NCI-H2081 (cell line): ENCODE results near the gene SP5.
"Not testable (repeated sequence)": the region's sequence is repeated elsewhere in the genome, so short reads cannot be mapped to it uniquely, and the experiment has no call there.

Source experiments
- DNase-seq, 2 experiments: peaks; one replicate each; lab custom pipeline; 2025; lab: John Stamatoyannopoulos, UW

The SP5 gene

GRCh38 chr2:170715062-170715931 lies at the start of gene SP5:
Gene SP5 (plus strand): TSS chr2:170715337. CDS start chr2:170715513, 176 bp downstream.
- peak; percentile 9 to 46 for DNase-seq

GRCh38 chr2:170665743-170666142 lies 49.4 kb upstream of the SP5 start:
- no peak for DNase-seq

DNA sequence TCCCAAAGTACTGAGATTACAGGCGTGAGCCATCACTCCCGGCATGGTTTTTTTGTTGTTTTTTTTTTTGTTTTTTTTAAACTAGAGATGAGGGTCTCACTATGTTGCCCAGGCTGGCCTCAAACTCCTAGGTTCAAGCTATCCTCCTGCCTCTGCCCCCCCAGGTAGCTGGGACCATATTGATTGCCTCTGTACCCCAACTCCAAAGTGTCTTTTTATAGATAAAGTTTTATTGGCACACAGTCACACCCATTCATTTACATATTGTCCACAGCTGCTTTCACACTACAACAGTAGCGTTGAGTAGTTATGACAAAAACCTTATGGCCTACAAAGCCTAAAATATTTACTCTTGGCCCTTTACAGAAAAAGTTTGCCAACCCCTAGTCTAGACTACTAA lies 45.2 kb upstream of the SP5 start:
- DNase-seq: no peak

- DNase-seq: no peak
These were observed 44.5 kb upstream of the SP5 start for GRCh38 chr2:170670651-170671050.

DNA sequence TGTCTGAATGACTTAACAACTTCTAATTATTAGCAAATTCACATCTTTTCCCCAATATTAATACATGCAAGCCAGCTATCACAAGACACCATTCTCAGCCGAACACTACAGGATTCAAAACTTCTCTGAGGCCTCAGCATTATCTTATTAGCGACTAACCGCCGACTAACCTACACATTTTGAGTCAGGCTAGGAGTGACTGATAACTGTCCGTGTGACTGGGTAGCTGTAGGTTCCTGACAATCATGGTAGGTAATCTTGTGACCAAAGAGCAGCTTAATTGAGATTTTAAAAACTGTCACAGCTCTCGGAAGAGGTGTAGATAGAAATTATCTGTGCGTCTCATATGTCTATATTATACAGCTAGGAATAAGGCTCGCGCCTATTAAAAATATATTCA lies 44.1 kb upstream of the SP5 start:
- DNase-seq: no peak

DNA sequence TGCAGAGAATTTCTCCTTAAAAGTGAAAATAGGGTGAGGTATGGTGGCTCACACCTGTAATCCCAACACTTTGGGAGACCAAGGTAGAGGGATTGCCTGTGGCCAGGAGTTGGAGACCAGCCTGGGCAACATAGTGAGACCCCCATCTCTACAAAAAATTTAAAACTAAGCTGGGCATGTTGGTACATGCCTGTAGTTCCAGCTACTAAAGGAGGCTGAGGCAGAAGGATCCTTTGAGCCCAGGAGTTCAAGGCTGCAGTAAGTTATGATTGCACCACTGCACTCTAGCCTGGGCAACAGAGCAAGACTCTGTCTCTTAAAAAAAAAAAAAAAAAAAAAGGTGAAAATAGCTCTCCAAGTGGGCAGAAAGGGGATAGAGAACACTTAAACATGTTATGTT lies 40.9 kb upstream of the SP5 start:
- DNase-seq: not testable (repeated sequence)

- DNase-seq: no peak
These were observed 39.4 kb upstream of the SP5 start for GRCh38 chr2:170675701-170676100.

- no peak for DNase-seq
These were observed 35.5 kb upstream of the SP5 start for GRCh38 chr2:170679607-170680079.

GRCh38 chr2:170680172-170680941 lies 34.8 kb upstream of the SP5 start:
- peak in 1 of 2 experiments; percentile 11 for DNase-seq

GRCh38 chr2:170681311-170681710 lies 33.8 kb upstream of the SP5 start:
- DNase-seq: no peak

DNA sequence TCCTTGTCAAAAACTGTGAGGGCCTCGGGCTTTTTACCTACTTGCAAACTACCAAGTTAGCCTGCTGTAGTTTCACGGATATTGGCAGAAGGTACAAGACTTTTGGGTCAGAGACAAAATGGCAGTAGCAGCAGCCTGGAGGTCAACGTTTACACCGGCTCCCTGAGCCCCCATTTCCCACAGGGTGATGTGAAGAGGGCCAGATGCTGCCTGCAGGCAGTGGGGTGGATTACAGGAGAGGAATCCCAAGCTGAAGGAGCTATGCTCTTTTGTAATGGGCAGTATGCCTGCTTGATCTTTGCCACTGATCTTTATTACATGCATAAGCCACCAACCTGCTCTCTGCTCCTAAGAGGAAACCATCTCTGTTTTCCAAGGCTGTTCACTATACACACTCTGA lies 29.5 kb upstream of the SP5 start:
- no peak for DNase-seq

DNA sequence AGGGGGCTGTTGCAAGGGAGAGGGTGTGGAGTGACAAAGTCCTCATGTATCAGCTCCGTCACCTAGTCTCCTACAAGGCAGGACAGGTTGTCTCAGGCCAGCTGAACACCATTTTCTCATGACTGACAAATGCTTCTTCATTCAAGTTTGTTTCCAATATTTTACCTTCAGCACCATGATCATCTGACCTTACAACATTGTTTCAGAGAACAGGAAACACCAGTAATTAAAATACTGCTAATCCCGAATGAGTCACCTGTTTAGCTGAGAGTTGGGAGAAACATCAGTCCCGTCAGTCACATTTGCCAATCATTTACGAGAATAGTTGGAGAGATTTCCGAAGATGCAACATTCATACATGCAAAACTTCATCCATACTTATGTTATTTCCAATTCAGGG lies 25.7 kb upstream of the SP5 start:
- DNase-seq: no peak

- DNase-seq: no peak
These were observed 24.5 kb upstream of the SP5 start for GRCh38 chr2:170690640-170691039.

DNA sequence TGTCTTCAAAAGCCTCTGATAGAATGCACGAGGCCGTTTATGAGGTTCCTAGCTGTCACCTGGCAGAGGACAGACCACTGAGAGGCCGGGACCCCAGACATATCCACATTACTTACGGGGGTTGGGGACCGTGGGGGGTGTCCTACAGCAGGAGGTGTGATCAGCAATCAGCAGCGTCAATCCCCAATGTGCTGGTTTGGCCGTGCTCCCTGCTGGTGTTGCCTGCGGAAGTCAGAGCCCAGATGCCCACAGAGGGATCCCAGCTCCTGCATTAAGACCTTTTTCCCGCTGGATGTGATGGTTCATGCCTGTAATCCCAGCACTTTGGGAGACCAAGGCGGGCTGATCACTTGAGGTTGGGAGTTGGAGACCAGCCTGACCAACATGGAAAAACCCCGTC lies 20.8 kb upstream of the SP5 start:
- no peak for DNase-seq

DNA sequence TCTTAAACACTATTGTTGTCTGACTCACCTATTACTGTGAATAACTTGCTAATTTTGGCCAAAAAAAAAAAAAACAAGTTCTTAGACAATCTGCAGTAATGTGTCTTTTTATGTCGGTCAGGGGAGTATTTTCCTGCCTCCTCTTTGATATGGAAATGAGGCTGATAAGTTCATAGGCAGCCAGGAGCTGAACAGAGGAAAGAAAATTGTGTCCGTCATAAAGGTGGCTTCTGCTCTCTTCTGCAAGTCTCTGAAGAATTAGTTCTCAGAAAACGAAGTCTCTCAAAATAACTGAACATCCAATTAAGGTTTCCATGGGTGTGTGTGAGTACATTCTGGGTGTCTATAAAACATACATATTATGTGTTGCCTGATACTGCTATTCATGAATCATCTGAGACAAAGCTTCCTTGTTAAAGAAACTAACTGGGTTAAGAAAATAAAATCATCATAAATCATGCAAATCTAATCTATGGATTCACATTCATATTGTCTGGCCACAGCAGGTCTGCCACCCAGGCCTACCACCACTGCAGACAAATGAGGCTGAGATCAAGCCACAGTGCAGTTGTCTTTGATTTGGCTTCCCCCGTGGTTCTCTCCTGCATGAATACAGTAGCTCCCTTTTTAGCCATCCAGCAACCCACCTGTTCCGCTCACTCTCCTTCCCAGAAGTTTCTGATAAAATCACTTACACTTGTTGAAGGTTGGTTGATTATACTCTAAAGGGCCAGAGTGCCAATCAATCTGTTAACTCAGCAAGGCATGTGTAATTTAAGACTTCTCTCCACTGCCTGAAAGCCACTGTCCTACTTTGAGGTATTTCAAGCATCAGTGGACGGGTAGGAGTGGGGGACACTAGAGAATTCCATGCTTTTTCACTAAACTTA lies 19.4 kb upstream of the SP5 start:
- no peak for DNase-seq

DNA sequence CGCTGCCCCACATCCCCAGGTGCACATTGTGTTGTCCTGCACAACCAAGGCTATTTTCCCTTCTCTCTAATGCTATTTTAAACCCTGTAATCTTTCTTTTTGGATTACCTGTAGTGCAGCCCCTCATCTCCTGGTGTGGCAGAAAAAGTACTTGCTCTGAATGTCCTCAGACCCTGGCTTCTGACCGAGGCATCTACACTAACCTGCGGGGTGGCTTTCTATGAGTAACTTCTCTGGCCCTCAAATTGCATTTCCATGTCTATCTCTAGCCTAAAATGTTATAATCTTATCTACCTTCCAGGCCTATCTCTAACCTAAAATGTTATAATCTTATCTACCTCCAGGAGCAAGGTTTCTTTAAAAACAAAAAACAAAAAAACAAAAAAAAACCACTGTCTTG lies 18.2 kb upstream of the SP5 start:
- no peak for DNase-seq

DNA sequence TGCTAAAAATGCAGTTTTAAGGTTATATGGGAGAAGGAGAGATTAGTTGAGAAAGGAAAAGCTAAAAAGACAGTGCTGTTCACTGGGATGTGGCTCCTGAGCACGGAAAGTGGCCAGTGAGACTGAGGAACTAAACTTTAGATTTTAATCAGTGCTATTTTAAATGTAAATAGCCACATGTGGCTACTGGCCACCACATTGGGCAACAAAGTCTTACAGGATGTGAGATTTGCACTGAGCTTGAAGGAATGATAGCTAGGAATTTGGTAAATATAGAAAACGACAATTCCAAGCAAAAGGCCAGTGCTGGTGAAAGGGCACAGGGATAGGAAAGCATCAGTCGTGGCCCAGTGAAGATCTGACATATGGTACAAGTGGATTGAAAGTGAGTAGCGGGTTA lies 14.1 kb upstream of the SP5 start:
- no peak for DNase-seq

- DNase-seq: no peak
These were observed 11.2 kb upstream of the SP5 start for GRCh38 chr2:170703776-170704476.

DNA sequence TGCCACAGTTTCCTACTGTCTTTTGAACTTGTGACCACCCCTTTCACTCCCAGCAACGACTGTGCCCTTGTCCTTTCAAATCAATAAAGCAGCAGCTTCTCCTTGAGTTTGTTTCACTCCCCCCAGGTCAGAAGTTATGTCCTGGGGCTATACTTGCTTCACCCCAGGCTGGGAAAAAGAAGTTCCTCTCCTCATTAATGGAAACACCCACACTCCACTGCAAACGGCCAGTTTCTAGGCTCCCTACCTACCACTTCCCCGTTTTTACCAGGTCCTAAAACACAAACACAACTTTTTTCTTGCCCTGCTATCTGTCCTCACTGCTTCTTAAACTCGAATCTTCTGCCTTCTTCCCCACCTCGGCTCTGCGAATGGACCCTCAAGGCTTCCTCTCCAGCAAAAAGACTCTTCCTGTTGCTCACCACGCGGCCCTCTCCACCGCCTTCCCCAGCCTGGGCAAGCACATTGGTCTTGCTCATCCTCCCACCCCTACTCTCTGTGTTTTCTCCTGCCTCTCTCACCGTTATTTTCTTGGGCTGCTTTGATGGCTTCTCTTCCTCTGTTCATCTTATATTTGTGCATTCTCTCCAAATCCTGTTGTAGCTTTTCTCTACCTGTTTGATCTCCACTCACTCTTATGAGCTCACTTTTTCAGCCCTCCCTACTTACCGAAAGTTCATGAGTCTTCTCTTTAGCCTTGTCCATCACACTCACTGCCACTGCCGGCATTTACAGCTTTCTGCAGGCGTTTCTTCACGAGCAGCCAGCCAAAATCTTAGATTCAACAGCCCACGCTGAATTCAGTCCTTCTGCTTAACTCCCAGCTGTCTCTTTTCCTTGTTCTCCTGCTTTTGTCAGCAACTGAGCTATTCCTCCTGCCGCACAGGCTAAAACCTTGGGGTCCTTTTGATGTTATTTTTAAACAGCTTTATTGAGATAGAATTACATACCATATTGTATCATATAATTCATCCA lies 7.0 kb upstream of the SP5 start:
- DNase-seq: no peak

- DNase-seq: no peak
These were observed 4.5 kb upstream of the SP5 start for GRCh38 chr2:170710609-170710979.
